H1 (cell line): ENCODE results near the gene UMODL1.

Source experiments
- CBX8 ChIP-seq: fragments of 300-800, 300-1000 bp; sonication (generic); IDR thresholded peaks from 2 replicates; pipeline ENCODE4 v1.7.1; 2016; ENCODE audit warnings: low read depth, low read length, borderline replicate concordance
- CTBP2 ChIP-seq: IDR thresholded peaks from 2 replicates; pipeline ENCODE4 v1.7.0; 2011; ENCODE audit warnings: borderline replicate concordance, mild to moderate bottlenecking, moderate library complexity, mixed read lengths, low read length; ENCODE audit not compliant: insufficient read depth, insufficient read length
- GTF2F1 ChIP-seq: IDR thresholded peaks from 2 replicates; pipeline ENCODE4 v1.6.1; 2012; ENCODE audit warnings: low read depth, low read length, improper control_type of control experiment, borderline replicate concordance
- HDAC2 ChIP-seq, 2 experiments: fragments of 300-600 bp in 1 of 2; sonication (generic) in 1 of 2; IDR thresholded peaks; 2 replicates each; pipeline ENCODE4 v1.6.1; 2011 to 2012; ENCODE audit warnings: low read depth in 2 of 2, low read length in 2 of 2, mild to moderate bottlenecking in 2 of 2, moderate library complexity in 2 of 2, borderline replicate concordance in 1 of 2, inconsistent platforms in 1 of 2
- KDM5A ChIP-seq: fragments of 200-600 bp; IDR thresholded peaks from 2 replicates; pipeline ENCODE4 v1.7.1; 2012; ENCODE audit warnings: mild to moderate bottlenecking, low read length, inconsistent platforms, mixed read lengths
- PHF8 ChIP-seq: fragments of 200-600 bp; sonication (generic); conservative IDR thresholded peaks from 2 replicates; pipeline ENCODE4 v1.7.1; 2012; ENCODE audit warnings: low read depth, mild to moderate bottlenecking, inconsistent platforms, low read length, moderate library complexity
- POLR2A ChIP-seq, 2 experiments: IDR thresholded peaks; 1 replicate in 1 of 2; 2 replicates in 1 of 2; pipeline ENCODE4 v1.6.1; 2011; ENCODE audit warnings: low read depth in 2 of 2, low read length in 2 of 2, mild to moderate bottlenecking in 2 of 2; ENCODE audit errors: control extremely low read depth in 1 of 2
- POLR2AphosphoS5 ChIP-seq: IDR thresholded peaks from 2 replicates; pipeline ENCODE4 v1.6.1; 2011; ENCODE audit warnings: low read depth, low read length
- RAD21 ChIP-seq, 2 experiments: IDR thresholded peaks in 1 of 2; conservative IDR thresholded peaks in 1 of 2; 2 replicates each; pipeline ENCODE4 v1.6.1; 2011; ENCODE audit warnings: low read depth in 2 of 2, low read length in 2 of 2, improper control_type of control experiment in 1 of 2, inconsistent platforms in 1 of 2, mild to moderate bottlenecking in 1 of 2, moderate library complexity in 1 of 2
- RBBP5 ChIP-seq: IDR thresholded peaks from 2 replicates; pipeline ENCODE4 v1.7.1; 2012; ENCODE audit warnings: low read depth, mild to moderate bottlenecking, inconsistent platforms, low read length, moderate library complexity, borderline replicate concordance
- YY1 ChIP-seq: IDR thresholded peaks from 2 replicates; pipeline ENCODE4 v1.6.1; 2011; ENCODE audit warnings: low read depth, mild to moderate bottlenecking, low read length
- TF ChIP-seq, protein P1 (sequence below), 3 experiments: IDR thresholded peaks; 1 replicate in 2 of 3; 2 replicates in 1 of 3; pipeline versions ENCODE4 v1.5.1 to v1.6.1; 2011; ENCODE audit warnings: low read length in 3 of 3, mild to moderate bottlenecking in 3 of 3, inconsistent platforms in 2 of 3, low read depth in 1 of 3, moderate library complexity in 1 of 3; ENCODE audit not compliant: insufficient read depth in 1 of 3; ENCODE audit errors: control extremely low read depth in 1 of 3
- TF ChIP-seq, protein P2 (sequence below): IDR thresholded peaks from 2 replicates; pipeline ENCODE4 v1.6.1; 2011; ENCODE audit warnings: low read depth, mild to moderate bottlenecking, low read length; ENCODE audit not compliant: insufficient read depth

- TF ChIP-seq YY1, result no peak
- no peak for TF ChIP-seq POLR2AphosphoS5
- TF ChIP-seq, protein P1, sequence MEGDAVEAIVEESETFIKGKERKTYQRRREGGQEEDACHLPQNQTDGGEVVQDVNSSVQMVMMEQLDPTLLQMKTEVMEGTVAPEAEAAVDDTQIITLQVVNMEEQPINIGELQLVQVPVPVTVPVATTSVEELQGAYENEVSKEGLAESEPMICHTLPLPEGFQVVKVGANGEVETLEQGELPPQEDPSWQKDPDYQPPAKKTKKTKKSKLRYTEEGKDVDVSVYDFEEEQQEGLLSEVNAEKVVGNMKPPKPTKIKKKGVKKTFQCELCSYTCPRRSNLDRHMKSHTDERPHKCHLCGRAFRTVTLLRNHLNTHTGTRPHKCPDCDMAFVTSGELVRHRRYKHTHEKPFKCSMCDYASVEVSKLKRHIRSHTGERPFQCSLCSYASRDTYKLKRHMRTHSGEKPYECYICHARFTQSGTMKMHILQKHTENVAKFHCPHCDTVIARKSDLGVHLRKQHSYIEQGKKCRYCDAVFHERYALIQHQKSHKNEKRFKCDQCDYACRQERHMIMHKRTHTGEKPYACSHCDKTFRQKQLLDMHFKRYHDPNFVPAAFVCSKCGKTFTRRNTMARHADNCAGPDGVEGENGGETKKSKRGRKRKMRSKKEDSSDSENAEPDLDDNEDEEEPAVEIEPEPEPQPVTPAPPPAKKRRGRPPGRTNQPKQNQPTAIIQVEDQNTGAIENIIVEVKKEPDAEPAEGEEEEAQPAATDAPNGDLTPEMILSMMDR (IDR thresholded peaks at IDR 0.05; ENCODE audit: control extremely low read depth in 1 of 3, insufficient read depth in 1 of 3, low read depth in 1 of 3, low read length in 3 of 3), result no peak
- TF ChIP-seq, protein P2, sequence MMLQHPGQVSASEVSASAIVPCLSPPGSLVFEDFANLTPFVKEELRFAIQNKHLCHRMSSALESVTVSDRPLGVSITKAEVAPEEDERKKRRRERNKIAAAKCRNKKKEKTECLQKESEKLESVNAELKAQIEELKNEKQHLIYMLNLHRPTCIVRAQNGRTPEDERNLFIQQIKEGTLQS, result no peak
- no peak for TF ChIP-seq CTBP2
- TF ChIP-seq KDM5A, result no peak
- TF ChIP-seq PHF8, result no peak
- TF ChIP-seq GTF2F1, result no peak
- TF ChIP-seq RAD21 (IDR thresholded peaks at IDR 0.05 in 1 of 2, conservative IDR thresholded peaks at IDR 0.05 in 1 of 2; ENCODE audit: low read depth in 2 of 2, low read length in 2 of 2), result no peak
- no peak for TF ChIP-seq CBX8
- no peak for TF ChIP-seq HDAC2 (IDR thresholded peaks at IDR 0.05; ENCODE audit: borderline replicate concordance in 1 of 2, low read depth in 2 of 2, low read length in 2 of 2)
- TF ChIP-seq POLR2A (IDR thresholded peaks at IDR 0.05; ENCODE audit: control extremely low read depth in 1 of 2, low read depth in 2 of 2, low read length in 2 of 2), result no peak
- no peak for TF ChIP-seq RBBP5
Measured at GRCh38 chr21:42041711-42042110, 29.4 kb upstream of the UMODL1 start.
